Mucosa of descending colon (tissue), 3 donors: ENCODE results near the gene SHANK1. TPM values are rescaled to one million over a fixed set of nuclear protein-coding genes. Genes with fewer than 3 reads are reported as not detected.

Experiments used
- ATAC-seq: fragments of 200-7000 bp; cut with Tn5 transposase; one replicate; pipeline ENCODE4 v1.9.1; 2020; ENCODE audit warnings: mild to moderate bottlenecking, moderate library complexity
- DNase-seq, 3 donors: peaks; one replicate each; pipeline ENCODE4 v3.0.0-alpha.2; 2020
- H3K36me3 ChIP-seq: fragments of 200-600 bp; one replicate; pipeline ENCODE4 v1.8.0; 2021; ENCODE audit warnings: low read depth, mild to moderate bottlenecking
- H3K4me1 ChIP-seq: fragments of 200-600 bp; one replicate; pipeline ENCODE4 v1.8.0; 2021; ENCODE audit warnings: low read depth, mild to moderate bottlenecking
- H3K4me3 ChIP-seq: fragments of 200-600 bp; one replicate; pipeline ENCODE4 v1.8.0; 2021; ENCODE audit warnings: mild to moderate bottlenecking
- H3K9me3 ChIP-seq: fragments of 200-600 bp; one replicate; pipeline ENCODE4 v1.8.0; 2021; ENCODE audit warnings: mild to moderate bottlenecking
- intact Hi-C, 2 donors: fragments of 100-400 bp; cut with DNase I in 1 of 2; cut with micrococcal nuclease in 1 of 2; formaldehyde crosslinking; loops; one replicate each; pipeline versions ENCODE4 v1.11.0 to v1.11.1; 2022; cut with DNase I, micrococcal nuclease
- total RNA-seq, 3 donors: library from RNA; stranded (reverse); fragmentation: NEBNext Ultra II Directional in 2 of 3; extraction: Animal tissue kit (Norgen Biotek cat#: 25700) in 2 of 3; gene quantifications; one replicate each; pipeline versions ENCODE4 v1.2.1 to v1.2.4, GENCODE V29; 2021 to 2023
- TF ChIP-seq, protein P1 (sequence below): fragments of 200-600 bp; IDR thresholded peaks from one replicate; pipeline ENCODE4 v1.8.0; 2022; ENCODE audit warnings: antibody characterized with exemption, mild to moderate bottlenecking
- donor health status: DM: no; HTN: no; CAD: no; lungs with moderate emphysema.
- donor health status: DM: no; HTN: no; CAD: no.
- donor health status: DM: no; HTN: yes; CAD: no.

The SHANK1 gene
- total RNA-seq, 3 donors from 2014 or later: 0.55 to 1.1 TPM; not detected in 1

GRCh38 chr19:50716178-50717025, 3.2 kb downstream of the SHANK1 start:
- H3K4me3 ChIP-seq: no peak overlapping the region
- H3K36me3 ChIP-seq: no peaks in the 10 kb centered on the region
- no peaks in the 10 kb centered on the region for H3K4me1 ChIP-seq
- DNase-seq: peak in 1 of 3 donors; percentile 24
- no peak for ATAC-seq
- TF ChIP-seq, protein P1, sequence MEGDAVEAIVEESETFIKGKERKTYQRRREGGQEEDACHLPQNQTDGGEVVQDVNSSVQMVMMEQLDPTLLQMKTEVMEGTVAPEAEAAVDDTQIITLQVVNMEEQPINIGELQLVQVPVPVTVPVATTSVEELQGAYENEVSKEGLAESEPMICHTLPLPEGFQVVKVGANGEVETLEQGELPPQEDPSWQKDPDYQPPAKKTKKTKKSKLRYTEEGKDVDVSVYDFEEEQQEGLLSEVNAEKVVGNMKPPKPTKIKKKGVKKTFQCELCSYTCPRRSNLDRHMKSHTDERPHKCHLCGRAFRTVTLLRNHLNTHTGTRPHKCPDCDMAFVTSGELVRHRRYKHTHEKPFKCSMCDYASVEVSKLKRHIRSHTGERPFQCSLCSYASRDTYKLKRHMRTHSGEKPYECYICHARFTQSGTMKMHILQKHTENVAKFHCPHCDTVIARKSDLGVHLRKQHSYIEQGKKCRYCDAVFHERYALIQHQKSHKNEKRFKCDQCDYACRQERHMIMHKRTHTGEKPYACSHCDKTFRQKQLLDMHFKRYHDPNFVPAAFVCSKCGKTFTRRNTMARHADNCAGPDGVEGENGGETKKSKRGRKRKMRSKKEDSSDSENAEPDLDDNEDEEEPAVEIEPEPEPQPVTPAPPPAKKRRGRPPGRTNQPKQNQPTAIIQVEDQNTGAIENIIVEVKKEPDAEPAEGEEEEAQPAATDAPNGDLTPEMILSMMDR: no peak
- intact Hi-C loops: no loop called here
- H3K9me3 ChIP-seq: no peaks in the 10 kb centered on the region

DNA sequence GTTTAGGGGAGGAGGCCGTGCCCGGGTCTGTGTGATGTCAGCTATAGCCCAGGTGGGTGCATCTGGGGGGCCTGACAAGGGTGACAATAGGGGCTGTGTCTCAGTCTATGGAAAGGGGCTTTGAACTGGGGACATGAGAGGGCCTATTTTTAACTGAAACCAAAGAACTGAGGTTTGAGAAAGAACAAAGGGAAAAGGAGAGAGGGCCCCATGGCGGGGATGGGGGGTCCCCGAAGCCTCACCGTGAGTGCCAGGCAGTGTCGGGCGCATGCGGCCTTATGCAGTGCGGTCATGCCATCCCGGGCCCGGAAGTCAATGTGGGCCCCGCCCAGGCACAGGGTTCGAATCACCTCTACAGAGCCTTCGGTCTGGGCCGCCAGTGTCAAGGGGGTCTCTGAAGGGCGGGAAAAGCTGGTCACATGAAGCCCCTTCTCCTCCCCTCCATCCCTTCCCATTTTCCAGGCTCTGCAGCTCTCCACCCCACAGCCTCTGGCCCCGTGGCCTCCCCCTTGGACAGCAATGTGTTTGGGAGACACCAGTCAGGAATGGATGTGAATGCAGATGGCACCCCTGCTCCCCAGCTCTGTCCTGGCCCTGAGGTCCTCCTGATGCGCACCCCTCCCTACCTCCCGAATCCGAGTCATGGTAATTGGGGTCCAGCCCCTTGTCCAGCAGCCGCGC, 5.9 kb downstream of the SHANK1 start:
- no peak for DNase-seq
- H3K36me3 ChIP-seq: no peaks in the 10 kb centered on the region
- TF ChIP-seq, protein P1: no peak
- intact Hi-C loops: no loop called here
- H3K9me3 ChIP-seq: no peaks in the 10 kb centered on the region
- H3K4me1 ChIP-seq: no peaks in the 10 kb centered on the region
- no peak overlapping the region for H3K4me3 ChIP-seq
- no peak for ATAC-seq

GRCh38 chr19:50712833-50713232, 6.8 kb downstream of the SHANK1 start:
- H3K36me3 ChIP-seq: no peaks in the 10 kb centered on the region
- TF ChIP-seq, protein P1: no peak
- H3K9me3 ChIP-seq: no peaks in the 10 kb centered on the region
- intact Hi-C loops: no loop called here
- DNase-seq (no peak), ATAC-seq (no peak)
- no peaks in the 10 kb centered on the region for H3K4me1 ChIP-seq
- no peak overlapping the region for H3K4me3 ChIP-seq

- intact Hi-C loops: no loop called here
- TF ChIP-seq, protein P1: no peak
- DNase-seq: no peak
- no peak for ATAC-seq
- Histone ChIP-seq H3K4me1 (no peaks in the 10 kb centered on the region), H3K9me3 (no peaks in the 10 kb centered on the region), H3K36me3 (no peaks in the 10 kb centered on the region), H3K4me3 (no peak overlapping the region)
Observed at GRCh38 chr19:50711805-50712204, 7.8 kb downstream of the SHANK1 start.

DNA sequence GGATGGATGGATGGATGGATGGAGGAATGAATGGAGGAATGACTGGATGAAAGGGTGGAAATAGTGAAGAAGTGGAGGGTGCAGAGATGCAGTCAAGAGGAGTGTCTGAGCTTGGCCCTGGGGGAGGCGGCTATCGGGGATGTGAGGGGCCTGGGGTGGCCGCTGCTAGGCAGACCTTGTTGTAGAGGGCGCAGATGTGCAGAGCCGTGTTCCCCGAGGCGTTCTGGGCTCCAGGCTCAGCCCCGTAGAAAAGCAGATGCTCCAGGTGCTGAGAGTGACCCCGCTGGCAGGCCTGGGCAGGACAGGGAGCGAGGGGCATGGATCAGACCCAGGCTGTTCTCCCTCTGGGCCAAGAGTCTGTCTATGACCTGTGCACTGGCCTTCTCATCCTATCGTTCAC, 8.4 kb downstream of the SHANK1 start:
- DNase-seq (no peak), ATAC-seq (no peak)
- TF ChIP-seq, protein P1: no peak
- Histone ChIP-seq H3K4me1 (no peaks in the 10 kb centered on the region), H3K9me3 (no peaks in the 10 kb centered on the region), H3K4me3 (no peak overlapping the region), H3K36me3 (no peaks in the 10 kb centered on the region)
- intact Hi-C loops: no loop called here
